NCI-H748 treated with DMSO at 0.1 percent for 48 hours (cell line): ENCODE results near the gene NUP88.

Source experiments
- DNase-seq: peaks from one replicate; lab custom pipeline; 2025; lab: John Stamatoyannopoulos, UW

Gene NUP88

DNA sequence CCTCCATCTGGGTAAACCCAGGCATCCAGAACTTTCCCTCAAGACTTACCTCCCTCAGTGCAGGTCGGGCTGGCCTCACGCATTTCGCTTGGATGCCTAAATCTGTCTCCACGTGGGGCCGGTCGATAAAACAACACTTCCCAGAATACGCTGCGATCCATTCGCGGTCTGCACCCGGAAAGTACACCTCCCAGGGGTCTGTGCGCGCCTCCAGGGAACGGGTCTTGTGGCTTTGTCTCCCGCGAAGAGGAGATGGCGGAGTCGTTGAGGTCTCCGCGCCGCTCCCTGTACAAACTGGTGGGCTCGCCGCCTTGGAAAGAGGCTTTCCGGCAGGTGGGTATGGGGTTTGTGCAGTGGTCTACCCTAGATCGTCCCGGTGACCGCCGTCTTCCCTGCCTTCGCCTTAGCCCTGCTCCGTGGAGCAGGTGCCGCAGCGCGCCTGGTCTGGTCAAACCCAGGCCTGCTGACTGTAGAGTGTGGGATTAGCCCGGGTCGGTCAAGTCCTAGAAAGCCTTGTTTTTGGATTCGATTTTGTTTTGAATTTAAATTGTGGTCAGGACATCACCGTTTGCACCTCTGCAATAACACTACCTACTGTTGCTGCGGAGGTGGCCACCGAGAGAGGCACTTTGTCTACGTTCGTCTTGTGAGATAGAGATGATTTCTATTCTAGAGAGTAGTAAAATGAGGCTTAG, 644 bp upstream of the NUP88 start, which contains the start of gene RPAIN:
Gene RPAIN, plus strand, starts transcription at position 224 of the 695 bp plus-strand sequence. Its CDS starts 29 bp downstream, at position 253.
- DNase-seq = peak; percentile 98

DNA sequence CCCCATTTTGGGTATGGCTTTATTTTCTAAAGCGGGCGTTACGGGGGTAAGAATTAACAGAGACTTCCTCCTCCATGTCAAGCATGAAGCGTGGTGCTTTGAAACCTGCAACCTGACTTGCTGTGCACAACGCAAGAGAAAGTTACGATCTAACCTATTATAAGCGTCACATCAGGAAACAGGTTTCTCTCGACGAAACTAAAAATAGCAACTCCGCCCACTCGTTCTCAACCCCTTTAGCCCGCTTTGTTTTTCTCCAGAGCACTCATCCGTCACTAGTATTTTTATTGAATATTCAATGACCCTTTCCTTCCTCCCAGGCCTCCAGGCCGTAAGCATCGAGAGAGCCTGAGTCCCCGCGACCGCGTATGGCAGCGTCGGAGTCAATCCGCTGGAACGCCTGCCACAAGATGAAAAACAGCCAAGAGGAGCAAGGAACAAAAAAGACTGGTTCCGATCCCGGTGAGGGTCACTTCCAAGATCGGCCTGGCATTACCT, 555 bp downstream of the NUP88 start:
- DNase-seq = peak; percentile 51

DNA sequence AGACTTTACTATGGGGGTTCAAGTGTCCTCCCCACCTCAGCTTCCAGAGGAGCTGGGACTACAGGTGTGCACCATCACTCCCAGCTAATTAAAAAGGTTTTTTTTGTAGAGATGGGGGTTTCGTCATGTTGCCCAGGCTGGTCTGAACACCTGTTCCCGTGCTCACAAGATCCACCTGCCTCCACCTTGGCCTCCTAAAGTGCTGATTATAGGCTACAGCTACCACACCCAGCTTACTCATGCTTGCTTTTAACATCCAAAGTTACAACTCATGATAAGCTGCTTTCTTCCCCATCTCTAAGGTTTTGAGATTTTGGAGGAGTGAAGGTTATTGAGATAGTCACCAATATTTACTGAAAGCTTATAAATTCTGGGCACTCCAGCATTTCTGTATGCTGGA, 2.6 kb downstream of the NUP88 start:
- no peak for DNase-seq

DNA sequence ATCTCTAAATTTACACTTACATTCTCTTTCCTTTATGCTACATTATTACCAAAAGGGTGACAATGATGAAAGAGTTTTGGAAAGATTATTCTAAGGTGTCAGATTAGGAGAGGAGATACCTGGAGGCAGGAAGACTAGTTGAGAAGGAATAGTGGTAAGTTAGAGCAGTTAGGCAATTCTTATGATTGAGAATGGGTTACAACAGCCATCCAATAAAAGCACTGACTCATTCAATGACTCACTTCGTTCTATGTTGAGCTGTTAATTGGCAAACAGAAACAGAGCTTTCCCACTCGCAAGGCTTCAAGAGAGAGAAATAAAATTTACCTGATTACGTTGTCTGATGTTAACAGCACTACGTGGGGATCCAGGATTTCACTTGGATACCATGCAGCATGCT, 5.8 kb downstream of the NUP88 start:
- DNase-seq = no peak

DNA sequence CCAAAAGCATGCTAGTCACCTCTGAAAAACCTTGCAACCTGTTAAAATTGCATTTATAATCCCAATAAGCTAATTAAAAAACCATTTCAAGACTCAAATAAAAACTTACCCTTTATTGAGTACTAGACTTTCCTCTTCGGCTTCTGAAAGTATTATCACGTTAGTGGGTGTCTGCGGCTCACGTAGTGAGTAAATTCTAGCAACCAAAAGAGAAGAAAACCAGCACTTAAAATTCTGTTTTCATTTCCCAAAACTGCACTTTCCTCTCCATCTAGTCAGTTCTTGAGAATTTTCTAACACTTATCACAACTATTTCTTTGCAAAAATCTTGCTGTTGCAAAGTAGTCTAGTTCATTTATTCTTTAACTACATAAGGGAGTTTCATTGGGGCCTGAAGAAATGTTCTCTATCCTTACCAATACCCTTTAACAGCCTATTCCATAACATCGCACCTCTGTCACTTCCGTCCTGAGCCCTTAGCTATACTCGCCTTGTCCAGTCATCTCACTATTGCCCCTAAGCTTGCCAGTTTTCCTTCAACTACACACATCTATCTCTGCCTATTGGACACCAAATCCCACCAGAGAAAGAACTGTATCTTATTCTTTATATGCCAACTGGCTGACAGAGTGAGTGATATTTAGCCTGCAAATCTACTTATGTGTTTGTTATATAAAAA, 8.7 kb downstream of the NUP88 start:
- no peak for DNase-seq

DNA sequence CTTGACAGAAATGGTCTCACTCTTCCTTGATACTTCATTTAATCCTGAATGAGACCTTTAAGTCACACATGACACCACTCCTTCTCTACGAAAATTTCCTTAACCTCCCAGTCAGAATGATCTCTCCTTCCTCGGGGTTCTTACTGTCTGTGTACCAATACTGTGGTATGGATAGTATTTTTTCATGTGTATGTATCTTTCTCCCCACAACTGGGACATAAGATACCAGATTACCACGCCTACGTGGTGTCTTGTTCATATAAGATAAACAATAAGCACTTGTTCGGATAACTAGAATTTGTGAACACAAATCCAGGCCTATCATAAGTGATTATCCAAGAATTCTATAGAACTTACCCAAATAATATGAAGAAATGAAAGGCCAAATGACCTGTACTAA, 11.3 kb downstream of the NUP88 start:
- DNase-seq = no peak

DNA sequence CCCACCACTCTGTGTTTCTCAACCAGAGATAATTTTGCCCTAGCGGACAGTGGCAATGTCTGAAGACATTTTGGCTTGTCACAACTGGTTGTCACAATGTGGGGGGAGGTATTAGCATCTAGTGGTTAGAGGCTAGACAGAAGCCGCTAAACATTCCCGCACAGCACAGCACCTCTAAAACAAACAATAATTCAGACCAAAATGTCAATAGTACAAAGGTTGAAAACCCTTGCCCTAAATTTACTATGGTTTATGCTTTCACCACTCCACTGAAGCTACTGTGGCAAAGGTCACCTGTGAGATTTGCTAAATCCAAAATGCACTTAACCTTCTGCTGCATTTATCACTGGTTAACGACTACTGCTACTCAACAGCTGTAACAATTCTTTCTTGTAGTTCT, 14.1 kb downstream of the NUP88 start:
- DNase-seq = no peak

DNA sequence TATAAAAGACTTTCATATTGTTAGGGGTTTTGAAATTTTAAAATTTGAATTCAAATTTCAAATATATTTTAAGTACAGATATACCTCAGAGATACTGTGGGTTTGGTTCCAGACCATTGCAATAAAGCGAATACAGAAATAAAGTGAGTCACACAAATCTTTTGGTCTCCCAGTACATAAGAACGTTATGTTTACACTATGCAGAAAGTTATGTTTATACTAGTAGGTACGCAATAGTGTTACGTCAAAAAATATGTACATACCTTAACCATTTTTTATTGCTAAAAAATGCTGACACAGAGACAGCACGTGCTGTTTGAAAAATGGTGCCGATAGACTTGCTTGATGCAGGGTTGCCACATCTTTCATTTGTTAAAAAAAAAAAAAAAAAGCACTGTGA, 19.7 kb downstream of the NUP88 start:
- DNase-seq = no peak

DNA sequence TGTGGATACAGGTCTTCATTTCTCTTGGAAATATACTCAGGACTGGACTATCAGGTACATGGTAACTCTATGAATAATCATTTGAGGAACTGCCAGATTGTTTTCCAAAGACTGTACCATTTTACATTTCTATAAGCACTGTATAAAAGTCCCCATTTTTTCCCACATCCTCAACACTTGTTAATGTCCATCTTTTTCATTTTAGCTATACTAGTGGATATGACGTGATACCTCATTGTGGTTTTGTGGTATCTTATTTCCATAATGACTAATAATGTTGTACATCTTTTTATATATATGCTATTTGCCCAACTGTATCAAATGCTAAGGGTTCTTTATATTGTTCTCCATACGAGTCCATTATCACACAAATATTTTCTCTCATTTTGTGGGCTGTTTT, 22.9 kb downstream of the NUP88 start:
- DNase-seq = no peak

DNA sequence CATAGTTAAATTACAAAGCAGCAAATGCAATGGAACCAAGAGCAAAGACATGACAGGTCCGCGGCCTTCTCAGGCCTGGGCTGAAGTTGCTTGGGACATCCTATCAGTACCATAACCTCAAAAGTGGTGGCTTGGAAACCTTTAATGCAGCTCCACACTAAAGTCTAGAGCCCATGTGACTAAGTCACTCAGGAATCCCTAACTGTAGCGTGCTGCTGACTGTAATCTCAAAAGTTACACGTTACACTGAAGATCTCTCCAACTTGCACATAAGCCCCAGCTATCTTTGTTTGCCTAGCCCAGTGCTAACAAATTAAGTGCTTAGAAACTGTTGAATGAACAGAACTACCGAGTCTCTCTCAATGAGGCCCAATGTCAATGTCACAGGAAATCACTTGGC, 27.8 kb downstream of the NUP88 start:
- DNase-seq = no peak

DNA sequence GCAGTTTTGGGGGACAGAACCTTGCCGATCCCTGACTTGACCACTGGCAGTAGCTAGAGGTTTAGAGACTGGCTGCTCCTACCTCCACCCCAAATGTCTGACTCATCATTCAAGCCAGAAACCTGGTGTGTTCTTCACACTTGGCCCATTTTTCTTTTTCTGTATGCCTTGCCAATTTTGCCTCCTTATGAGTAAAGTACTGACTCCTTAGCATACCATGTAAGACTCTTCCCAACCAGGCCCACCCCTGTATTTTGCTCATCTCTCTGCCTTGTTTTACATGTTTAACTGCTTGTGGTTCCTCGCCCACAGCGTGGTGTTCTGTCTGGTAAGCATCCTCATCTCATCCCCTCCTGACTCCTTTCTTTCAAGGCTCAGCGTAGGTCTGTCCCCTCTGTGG, 37.9 kb downstream of the NUP88 start:
- DNase-seq = no peak

DNA sequence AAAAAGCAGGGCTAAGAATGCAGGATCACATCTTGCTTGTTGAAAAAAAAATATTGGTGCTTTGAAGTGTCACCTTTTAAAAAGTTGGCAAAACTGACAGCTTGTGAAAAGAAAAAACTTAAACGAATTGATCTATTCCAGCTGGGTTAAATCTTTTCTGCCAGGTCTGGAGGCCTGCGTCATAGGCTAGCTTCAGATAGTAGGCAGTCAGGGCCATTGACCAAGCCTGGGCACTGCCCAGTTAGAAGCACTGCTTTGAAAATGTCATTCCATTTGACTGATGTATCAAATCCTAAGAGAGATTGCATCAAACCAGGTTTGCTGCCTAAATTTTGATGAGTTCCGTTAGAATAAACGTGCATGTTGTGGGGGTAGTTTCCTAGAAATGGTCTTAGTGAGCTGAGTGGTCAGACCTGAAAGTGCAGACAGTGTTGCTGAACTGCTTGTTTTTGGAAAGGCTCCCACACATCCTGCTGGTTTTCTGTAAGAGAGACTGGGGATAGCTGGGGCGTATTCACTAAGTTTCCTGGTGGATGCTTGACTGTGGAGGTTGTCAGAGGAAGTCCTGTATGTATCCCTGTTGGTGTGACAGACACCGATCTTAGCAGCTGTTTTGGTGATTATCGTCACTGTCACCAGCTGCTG, 38.8 kb downstream of the NUP88 start:
- DNase-seq = no peak

DNA sequence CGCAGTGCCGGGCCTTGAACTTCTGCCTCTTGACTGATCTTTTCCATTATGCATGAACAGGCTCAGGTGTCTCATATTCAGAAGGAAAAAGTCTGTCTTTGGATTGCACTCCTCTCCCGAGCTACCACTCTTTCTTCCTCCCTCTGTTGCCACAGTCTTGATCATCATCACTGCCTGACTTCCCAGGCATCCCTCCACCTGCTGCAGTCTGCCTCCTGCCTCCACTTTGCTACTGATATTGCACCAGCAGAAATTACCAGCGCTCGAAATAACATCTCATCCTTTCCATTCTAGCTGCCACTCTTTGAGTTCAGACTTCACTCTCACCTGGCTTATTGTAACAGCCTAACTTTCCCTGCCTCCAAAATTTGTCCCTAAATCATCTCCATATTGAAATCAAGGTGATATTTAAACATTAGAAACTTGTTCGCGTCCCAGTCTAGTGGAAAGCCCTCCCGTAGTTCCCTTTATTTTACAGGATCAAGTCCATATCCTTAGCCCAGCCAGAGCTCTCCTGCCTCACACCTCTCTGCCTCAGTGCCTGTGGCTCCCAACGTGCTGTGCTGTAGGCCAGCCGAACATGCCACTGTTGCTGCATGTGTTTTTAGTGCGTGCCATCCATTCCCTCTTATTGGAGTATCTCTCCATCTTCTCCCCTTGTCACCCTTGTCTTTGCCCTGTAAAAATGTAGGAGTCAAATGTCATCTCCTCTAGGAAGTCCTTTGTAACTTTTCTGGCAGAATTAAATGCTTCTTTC, 39.9 kb downstream of the NUP88 start:
- no peak for DNase-seq

DNA sequence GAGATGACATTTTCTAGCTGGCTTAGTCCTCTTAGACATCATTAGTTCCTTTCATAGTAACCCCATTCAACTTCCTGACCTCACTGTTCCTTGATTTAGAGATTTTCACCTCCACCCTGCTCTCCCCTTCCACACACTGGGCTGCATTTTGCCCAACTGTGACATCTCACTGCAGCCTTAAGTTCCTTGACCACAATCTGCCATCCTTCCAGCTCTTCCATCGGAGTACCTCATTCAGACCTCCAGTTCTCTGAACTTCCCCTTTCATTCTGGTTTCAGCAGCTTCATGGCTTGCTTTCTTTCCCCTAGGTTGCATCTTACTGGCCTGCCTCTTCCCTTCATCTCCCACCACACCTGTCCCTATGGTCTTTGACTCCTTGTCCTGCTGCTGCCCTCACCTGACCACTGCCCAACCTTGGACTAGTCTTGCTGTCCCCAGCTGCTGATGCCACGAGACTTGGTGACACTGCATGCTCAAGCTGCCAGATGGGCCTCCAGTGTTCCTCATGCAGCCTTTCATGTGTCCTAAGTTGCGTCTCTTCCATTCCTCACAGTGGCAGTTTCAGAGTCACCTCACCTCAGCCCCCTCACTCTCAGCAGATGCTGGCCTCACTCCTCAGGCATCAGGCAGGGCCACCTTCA, 40.8 kb downstream of the NUP88 start:
- no peak for DNase-seq

DNA sequence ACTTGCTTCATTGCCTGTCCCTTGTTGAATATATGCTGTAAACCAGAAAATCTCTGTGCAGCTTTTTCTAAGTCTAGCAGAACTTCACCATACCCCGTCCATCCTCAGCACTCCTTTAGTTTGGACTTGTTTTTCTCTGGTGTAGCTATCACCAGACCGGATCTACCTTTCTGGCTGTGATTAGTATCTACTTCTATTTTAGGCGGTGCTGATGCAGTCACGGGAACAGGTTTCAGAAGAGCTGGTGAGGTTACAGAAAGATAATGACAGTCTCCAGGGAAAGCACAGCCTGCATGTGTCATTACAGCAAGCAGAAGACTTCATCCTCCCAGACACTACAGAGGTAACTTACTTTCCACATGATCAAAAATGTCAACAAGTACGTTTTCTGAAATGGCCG, 46.4 kb downstream of the NUP88 start:
- no peak for DNase-seq

DNA sequence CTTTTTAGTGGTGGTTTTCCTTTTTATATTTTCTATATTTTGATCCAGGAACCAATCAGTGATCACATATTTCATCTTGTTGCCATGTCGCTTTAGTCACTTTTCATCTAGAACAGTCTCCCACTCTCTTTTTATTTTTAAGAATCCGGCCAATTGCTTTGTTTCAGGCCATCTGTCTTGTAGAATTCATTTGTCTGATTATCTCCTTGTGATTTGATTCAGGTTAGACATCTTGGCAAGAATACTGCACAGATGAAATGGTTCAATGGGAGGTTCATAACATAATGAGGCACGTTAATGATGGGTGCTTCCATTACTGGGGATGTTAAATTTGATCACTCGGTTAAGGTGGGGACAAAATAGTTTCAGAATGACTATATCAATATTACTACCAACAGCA, 49.1 kb downstream of the NUP88 start:
- DNase-seq = no peak

DNA sequence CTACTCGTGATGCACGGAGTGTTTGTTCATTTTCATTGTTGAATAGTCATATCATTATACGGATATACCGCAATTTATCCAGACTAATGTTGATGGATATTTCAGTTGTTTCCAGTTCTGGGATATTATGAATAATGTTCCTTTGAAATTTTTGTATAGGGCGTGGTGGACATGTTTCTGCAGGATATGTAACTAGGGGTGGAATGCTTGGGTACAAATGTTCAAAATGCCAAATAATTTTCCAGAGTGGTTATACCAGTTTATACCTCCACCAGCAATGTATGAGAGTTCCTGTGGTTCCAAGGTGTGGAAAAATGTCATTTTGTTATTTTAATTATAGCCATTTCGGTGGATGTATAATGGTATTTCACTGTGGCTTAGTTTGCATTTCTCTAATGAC, 53.6 kb downstream of the NUP88 start:
- DNase-seq = no peak

DNA sequence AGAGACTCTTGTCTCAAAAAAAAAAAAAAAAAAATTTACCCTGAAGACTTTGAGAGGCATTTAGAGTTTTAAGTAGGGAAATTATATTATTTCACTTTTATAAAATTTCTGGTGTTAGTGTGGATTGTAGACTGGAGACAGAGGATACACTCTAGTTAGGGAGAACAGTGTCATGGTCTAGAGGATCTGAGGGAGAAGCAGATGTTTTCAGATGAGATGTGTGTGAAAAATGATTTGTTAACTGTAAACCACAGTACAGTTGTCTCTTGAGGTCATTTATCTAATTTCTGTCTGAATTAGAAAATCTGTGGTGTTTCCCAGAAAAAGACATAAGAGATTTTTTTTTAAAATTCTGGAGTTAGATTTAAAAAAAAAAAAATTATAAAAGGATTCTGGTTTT, 54.8 kb downstream of the NUP88 start:
- no peak for DNase-seq

DNA sequence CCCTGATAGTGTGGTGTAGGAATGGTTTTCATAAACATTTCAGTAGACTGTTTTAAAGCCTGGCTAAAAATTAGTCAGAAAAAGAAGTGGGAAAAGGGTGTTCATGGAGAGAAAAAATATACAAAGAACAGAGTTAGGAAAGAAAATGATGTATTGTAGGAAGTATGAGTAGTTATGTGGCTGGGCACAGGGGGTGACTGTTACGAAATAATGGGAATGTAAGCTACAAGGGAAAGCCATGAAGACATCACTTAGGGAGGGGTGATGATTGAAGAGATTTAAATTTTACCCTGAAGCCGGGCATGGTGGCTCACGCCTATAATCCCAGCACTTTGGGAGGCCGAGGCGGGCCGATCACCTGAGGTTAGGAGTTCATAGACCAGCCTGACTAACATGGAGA, 55.3 kb downstream of the NUP88 start:
- DNase-seq = no peak

DNA sequence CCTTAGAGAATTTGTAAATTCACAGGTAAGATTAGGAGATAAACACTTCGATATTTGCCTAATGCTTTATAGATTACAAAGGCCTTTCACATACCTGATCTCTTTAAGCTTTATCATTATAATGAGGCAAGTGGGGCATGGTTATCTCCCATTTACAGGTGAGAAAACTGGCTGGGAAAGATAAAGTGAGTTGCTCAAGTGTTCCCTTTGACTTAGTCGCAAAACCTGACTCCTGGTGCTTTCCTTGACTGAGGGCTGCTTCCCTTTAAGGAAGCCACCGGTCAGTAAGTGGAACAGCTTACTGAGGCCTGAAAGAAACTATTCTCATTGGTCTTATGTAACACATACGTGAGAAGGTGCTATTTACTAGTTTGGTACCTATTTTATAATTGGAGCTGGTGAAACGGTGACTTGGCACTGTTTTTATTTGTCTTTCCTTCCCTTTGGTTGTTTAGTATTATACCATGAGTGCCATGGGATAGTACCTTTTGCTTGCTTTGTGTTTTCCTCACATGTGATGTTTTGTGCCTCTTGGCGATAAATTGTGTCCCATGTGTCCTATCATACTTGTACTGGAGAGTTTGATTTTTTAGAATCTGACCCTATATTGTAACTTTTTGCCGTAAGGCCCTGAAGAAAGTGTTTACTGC, 57.2 kb downstream of the NUP88 start:
- DNase-seq = no peak

DNA sequence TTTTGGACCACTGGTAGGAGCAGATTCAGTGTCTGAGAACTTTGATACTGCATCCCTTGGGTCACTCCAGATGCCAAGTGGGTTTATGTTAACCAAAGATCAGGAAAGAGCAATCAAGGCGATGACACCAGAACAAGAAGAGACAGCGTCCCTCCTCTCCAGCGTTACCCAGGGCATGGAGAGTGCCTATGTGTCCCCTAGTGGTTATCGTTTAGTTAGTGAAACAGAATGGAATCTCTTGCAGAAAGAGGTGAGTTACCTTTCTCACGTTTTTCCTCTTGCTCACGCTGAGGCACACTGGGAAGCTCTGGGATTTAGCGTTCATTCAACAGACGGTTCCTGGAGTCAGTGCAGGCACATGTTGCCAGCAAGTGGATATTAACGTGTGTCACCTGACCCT, 58.0 kb downstream of the NUP88 start:
- DNase-seq = no peak
